HepG2 (cell line): Measurements from ENCODE around the gene EML2. TPM values are rescaled to one million over a fixed set of nuclear protein-coding genes. Genes with fewer than 3 reads are reported as not detected.

Experiments
- ARID2 ChIP-seq: sonication (generic); formaldehyde crosslinking; IDR thresholded peaks from 2 replicates; pipeline ENCODE4 v1.8.1; 2022; ENCODE audit warnings: mild to moderate bottlenecking, missing genetic modification reagents, borderline replicate concordance
- ATM ChIP-seq: fragments of 450-650 bp; IDR thresholded peaks from 2 replicates; pipeline ENCODE4 v1.7.1; 2017; ENCODE audit warnings: mild to moderate bottlenecking, borderline replicate concordance
- DR1 ChIP-seq: sonication (generic); formaldehyde crosslinking; IDR thresholded peaks from 2 replicates; pipeline ENCODE4 v1.8.0; 2021; ENCODE audit warnings: mild to moderate bottlenecking, missing genetic modification reagents, inconsistent platforms
- HNRNPL ChIP-seq: fragments of 200-400 bp; formaldehyde crosslinking; IDR thresholded peaks from 2 replicates; pipeline ENCODE4 v1.6.1; 2017; ENCODE audit warnings: mild to moderate bottlenecking, low read depth, low read length
- HOXA3 ChIP-seq: sonication (generic); formaldehyde crosslinking; IDR thresholded peaks from 2 replicates; pipeline ENCODE4 v1.5.0; 2020; ENCODE audit warnings: missing genetic modification reagents
- MYNN ChIP-seq: sonication (generic); formaldehyde crosslinking; IDR thresholded peaks from 2 replicates; pipeline ENCODE4 v1.4.0; 2020; ENCODE audit warnings: mild to moderate bottlenecking, low read depth, missing genetic modification reagents
- polyA plus RNA-seq, 8 experiments: library from polyadenylated mRNA; depleted of rRNA in 3 of 8; stranded (reverse) in 7 of 8; unstranded in 1 of 8; fragments of >200 nt; fragmentation: Illumina TruSeq in 4 of 8; extraction: Trizol in 4 of 8; gene quantifications; 2 replicates each; pipeline versions ENCODE4 v1.2.1 to v1.2.3, GENCODE V29; 2011 to 2016; ENCODE audit warnings: low read depth in 4 of 8, missing spikeins in 1 of 8, mixed read lengths in 1 of 8; ENCODE audit not compliant: insufficient read depth in 1 of 8
- total RNA-seq, 5 experiments: library from RNA; depleted of rRNA; stranded (reverse); fragments of >200 nt; fragmentation: Illumina TruSeq; extraction: Trizol; gene quantifications; 2 replicates each; pipeline ENCODE4 v1.2.3, GENCODE V29; 2016; ENCODE audit warnings: low read depth in 1 of 5
- TF ChIP-seq, protein P1 (sequence below): sonication (generic); formaldehyde crosslinking; IDR thresholded peaks from 2 replicates; pipeline ENCODE4 v1.4.0; 2020; ENCODE audit warnings: missing genetic modification reagents, borderline replicate concordance
- TF ChIP-seq, protein P2 (sequence below): sonication (generic); formaldehyde crosslinking; IDR thresholded peaks from 2 replicates; pipeline ENCODE4 v1.4.0; 2020; ENCODE audit warnings: mild to moderate bottlenecking, missing genetic modification reagents
- TF ChIP-seq, protein P3 (sequence below): IDR thresholded peaks from 2 replicates; pipeline ENCODE4 v1.6.1; 2016; ENCODE audit warnings: missing genetic modification reagents, missing compliant biosample characterization
- TF ChIP-seq, protein P4 (sequence below): sonication (generic); formaldehyde crosslinking; IDR thresholded peaks from 2 replicates; pipeline ENCODE4 v1.9.0; 2021; ENCODE audit warnings: mild to moderate bottlenecking, missing genetic modification reagents
- TF ChIP-seq, protein P5 (sequence below): sonication (generic); formaldehyde crosslinking; IDR thresholded peaks from 2 replicates; pipeline ENCODE4 v1.8.0; 2022; ENCODE audit warnings: mild to moderate bottlenecking, missing genetic modification reagents; ENCODE audit not compliant: insufficient replicate concordance

EML2 gene
- total and polyA plus RNA-seq, 2 of the 13 experiments (the other 11 are each of a cell fraction or from before 2014, with no cell fraction given): 7.3 to 12.9 TPM

DNA sequence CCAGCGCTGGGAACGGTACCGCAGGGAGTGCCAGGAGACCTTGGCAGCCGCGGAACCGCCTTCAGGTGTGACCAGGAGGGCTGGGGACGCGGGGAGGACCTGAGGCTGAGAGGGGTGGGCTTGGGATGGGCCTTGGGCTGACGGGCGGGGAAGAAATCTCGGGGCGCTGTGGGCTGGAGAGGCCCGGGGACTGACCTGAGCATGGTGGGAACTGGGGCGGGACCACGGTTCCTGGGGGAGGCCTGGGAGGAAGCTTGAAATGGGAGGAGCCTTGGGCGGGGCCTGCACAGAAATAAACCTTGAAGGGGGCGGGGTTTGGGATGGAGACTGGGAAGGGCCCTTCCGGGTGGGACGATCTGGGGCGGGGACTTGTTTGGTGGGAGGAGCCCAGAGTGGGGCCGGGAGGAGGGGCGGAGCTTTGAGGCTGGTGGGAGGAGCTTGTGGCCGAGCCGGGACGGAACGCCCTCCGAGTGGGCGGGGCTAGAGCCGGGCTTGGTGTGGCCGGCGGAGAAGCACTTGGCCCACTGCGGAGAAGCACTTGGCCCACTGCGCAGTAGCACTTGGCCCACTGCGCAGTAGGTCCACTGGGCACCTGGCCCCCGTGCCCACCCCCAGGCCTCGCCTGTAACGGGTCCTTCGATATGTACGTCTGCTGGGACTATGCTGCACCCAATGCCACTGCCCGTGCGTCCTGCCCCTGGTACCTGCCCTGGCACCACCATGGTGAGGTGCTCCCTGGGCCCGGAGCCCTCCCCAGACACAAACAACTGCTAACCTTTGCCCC, 31.7 kb upstream of the EML2 start (continued):
- TF ChIP-seq, protein P1, sequence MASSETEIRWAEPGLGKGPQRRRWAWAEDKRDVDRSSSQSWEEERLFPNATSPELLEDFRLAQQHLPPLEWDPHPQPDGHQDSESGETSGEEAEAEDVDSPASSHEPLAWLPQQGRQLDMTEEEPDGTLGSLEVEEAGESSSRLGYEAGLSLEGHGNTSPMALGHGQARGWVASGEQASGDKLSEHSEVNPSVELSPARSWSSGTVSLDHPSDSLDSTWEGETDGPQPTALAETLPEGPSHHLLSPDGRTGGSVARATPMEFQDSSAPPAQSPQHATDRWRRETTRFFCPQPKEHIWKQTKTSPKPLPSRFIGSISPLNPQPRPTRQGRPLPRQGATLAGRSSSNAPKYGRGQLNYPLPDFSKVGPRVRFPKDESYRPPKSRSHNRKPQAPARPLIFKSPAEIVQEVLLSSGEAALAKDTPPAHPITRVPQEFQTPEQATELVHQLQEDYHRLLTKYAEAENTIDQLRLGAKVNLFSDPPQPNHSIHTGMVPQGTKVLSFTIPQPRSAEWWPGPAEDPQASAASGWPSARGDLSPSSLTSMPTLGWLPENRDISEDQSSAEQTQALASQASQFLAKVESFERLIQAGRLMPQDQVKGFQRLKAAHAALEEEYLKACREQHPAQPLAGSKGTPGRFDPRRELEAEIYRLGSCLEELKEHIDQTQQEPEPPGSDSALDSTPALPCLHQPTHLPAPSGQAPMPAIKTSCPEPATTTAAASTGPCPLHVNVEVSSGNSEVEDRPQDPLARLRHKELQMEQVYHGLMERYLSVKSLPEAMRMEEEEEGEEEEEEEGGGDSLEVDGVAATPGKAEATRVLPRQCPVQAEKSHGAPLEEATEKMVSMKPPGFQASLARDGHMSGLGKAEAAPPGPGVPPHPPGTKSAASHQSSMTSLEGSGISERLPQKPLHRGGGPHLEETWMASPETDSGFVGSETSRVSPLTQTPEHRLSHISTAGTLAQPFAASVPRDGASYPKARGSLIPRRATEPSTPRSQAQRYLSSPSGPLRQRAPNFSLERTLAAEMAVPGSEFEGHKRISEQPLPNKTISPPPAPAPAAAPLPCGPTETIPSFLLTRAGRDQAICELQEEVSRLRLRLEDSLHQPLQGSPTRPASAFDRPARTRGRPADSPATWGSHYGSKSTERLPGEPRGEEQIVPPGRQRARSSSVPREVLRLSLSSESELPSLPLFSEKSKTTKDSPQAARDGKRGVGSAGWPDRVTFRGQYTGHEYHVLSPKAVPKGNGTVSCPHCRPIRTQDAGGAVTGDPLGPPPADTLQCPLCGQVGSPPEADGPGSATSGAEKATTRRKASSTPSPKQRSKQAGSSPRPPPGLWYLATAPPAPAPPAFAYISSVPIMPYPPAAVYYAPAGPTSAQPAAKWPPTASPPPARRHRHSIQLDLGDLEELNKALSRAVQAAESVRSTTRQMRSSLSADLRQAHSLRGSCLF (CRISPR knock-in tag): no peak
- TF ChIP-seq MYNN (CRISPR knock-in tag) (no peak), DR1 (CRISPR knock-in tag) (no peak), ARID2 (CRISPR knock-in tag) (no peak), ATM (no peak), HNRNPL (peak; percentile 81), HOXA3 (CRISPR knock-in tag) (0 out of 2 replicates have a peak, but pooled peaks have one; percentile 15)
- TF ChIP-seq, protein P2, sequence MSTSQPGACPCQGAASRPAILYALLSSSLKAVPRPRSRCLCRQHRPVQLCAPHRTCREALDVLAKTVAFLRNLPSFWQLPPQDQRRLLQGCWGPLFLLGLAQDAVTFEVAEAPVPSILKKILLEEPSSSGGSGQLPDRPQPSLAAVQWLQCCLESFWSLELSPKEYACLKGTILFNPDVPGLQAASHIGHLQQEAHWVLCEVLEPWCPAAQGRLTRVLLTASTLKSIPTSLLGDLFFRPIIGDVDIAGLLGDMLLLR (CRISPR knock-in tag): no peak
- TF ChIP-seq, protein P3, sequence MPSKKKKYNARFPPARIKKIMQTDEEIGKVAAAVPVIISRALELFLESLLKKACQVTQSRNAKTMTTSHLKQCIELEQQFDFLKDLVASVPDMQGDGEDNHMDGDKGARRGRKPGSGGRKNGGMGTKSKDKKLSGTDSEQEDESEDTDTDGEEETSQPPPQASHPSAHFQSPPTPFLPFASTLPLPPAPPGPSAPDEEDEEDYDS (CRISPR knock-in tag): peak; percentile 32; the same call in 1 of the 2 replicates
- TF ChIP-seq, protein P4, sequence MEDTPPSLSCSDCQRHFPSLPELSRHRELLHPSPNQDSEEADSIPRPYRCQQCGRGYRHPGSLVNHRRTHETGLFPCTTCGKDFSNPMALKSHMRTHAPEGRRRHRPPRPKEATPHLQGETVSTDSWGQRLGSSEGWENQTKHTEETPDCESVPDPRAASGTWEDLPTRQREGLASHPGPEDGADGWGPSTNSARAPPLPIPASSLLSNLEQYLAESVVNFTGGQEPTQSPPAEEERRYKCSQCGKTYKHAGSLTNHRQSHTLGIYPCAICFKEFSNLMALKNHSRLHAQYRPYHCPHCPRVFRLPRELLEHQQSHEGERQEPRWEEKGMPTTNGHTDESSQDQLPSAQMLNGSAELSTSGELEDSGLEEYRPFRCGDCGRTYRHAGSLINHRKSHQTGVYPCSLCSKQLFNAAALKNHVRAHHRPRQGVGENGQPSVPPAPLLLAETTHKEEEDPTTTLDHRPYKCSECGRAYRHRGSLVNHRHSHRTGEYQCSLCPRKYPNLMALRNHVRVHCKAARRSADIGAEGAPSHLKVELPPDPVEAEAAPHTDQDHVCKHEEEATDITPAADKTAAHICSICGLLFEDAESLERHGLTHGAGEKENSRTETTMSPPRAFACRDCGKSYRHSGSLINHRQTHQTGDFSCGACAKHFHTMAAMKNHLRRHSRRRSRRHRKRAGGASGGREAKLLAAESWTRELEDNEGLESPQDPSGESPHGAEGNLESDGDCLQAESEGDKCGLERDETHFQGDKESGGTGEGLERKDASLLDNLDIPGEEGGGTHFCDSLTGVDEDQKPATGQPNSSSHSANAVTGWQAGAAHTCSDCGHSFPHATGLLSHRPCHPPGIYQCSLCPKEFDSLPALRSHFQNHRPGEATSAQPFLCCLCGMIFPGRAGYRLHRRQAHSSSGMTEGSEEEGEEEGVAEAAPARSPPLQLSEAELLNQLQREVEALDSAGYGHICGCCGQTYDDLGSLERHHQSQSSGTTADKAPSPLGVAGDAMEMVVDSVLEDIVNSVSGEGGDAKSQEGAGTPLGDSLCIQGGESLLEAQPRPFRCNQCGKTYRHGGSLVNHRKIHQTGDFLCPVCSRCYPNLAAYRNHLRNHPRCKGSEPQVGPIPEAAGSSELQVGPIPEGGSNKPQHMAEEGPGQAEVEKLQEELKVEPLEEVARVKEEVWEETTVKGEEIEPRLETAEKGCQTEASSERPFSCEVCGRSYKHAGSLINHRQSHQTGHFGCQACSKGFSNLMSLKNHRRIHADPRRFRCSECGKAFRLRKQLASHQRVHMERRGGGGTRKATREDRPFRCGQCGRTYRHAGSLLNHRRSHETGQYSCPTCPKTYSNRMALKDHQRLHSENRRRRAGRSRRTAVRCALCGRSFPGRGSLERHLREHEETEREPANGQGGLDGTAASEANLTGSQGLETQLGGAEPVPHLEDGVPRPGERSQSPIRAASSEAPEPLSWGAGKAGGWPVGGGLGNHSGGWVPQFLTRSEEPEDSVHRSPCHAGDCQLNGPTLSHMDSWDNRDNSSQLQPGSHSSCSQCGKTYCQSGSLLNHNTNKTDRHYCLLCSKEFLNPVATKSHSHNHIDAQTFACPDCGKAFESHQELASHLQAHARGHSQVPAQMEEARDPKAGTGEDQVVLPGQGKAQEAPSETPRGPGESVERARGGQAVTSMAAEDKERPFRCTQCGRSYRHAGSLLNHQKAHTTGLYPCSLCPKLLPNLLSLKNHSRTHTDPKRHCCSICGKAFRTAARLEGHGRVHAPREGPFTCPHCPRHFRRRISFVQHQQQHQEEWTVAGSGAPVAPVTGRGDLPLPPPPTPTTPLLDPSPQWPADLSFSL (CRISPR knock-in tag): no peak
- TF ChIP-seq, protein P5, sequence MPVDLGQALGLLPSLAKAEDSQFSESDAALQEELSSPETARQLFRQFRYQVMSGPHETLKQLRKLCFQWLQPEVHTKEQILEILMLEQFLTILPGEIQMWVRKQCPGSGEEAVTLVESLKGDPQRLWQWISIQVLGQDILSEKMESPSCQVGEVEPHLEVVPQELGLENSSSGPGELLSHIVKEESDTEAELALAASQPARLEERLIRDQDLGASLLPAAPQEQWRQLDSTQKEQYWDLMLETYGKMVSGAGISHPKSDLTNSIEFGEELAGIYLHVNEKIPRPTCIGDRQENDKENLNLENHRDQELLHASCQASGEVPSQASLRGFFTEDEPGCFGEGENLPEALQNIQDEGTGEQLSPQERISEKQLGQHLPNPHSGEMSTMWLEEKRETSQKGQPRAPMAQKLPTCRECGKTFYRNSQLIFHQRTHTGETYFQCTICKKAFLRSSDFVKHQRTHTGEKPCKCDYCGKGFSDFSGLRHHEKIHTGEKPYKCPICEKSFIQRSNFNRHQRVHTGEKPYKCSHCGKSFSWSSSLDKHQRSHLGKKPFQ (CRISPR knock-in tag): no peak
